Kidney (tissue), 14 donors: ENCODE measurements around the gene ZBTB7A. TPM values are rescaled to one million over a fixed set of nuclear protein-coding genes. Genes with fewer than 3 reads are reported as not detected.

Experiments
- DNase-seq, 5 donors: peaks; one replicate each; pipeline ENCODE4 v3.0.0-alpha.2; 2013 to 2020
- FAIRE-seq: peaks from 2 replicates; lab custom pipeline; 2012; peaks lifted over from hg19 to GRCh38; lab: Jason Lieb, UNC
- H3K27ac ChIP-seq, 2 donors: one replicate each; pipeline ENCODE4 v1.7.0; 2013; ENCODE audit warnings: low read depth in 2 of 2, low read length in 2 of 2, inconsistent platforms in 1 of 2
- H3K27me3 ChIP-seq: one replicate; pipeline ENCODE4 v1.7.1; 2013; ENCODE audit warnings: low read length, inconsistent platforms; ENCODE audit not compliant: control insufficient read depth, insufficient read depth
- H3K36me3 ChIP-seq, 3 donors: one replicate each; pipeline versions ENCODE4 v1.7.0 to v1.7.1; 2013; ENCODE audit warnings: low read length in 3 of 3, control low read depth in 1 of 3, inconsistent platforms in 1 of 3; ENCODE audit not compliant: insufficient read depth in 3 of 3, control insufficient read depth in 2 of 3
- H3K4me1 ChIP-seq, 3 donors: one replicate each; pipeline versions ENCODE4 v1.7.0 to v1.7.1; 2013; ENCODE audit warnings: low read length in 3 of 3, inconsistent platforms in 1 of 3, low read depth in 1 of 3; ENCODE audit not compliant: control insufficient read depth in 2 of 3, insufficient read depth in 2 of 3
- H3K4me3 ChIP-seq, 3 donors: one replicate each; pipeline versions ENCODE4 v1.7.0 to v1.8.1; 2013; ENCODE audit warnings: low read length in 3 of 3, control low read depth in 1 of 3, inconsistent platforms in 1 of 3
- H3K9ac ChIP-seq, 3 donors: one replicate each; pipeline versions ENCODE4 v1.7.0 to v1.7.1; 2013; ENCODE audit warnings: low read length in 3 of 3, control low read depth in 1 of 3, inconsistent platforms in 1 of 3
- H3K9me3 ChIP-seq, 3 donors: one replicate each; pipeline versions ENCODE4 v1.7.0 to v1.7.1; 2013; ENCODE audit warnings: low read length in 3 of 3, control low read depth in 1 of 3, inconsistent platforms in 1 of 3; ENCODE audit not compliant: control insufficient read depth in 2 of 3, insufficient read depth in 1 of 3
- CTCF ChIP-seq: IDR thresholded peaks from 3 replicates; pipeline ENCODE4 v1.5.1; 2012; ENCODE audit warnings: mild to moderate bottlenecking, moderate library complexity, borderline replicate concordance; ENCODE audit not compliant: insufficient read depth; ENCODE audit errors: extremely low read depth
- intact Hi-C: fragments of 100-400 bp; cut with DNase I; formaldehyde crosslinking; loops from one replicate; pipeline ENCODE4 v1.11.1; 2022
- polyA plus RNA-seq: library from polyadenylated mRNA; stranded (reverse); fragments of 350-450 nt; fragmentation: Illumina TruSeq; extraction: RNeasy Lipid Tissue Mini Kit (QIAGEN cat#74804); gene quantifications from one replicate; pipeline ENCODE4 v1.2.3, GENCODE V29; 2014; ENCODE audit warnings: low read depth, low replicate concordance; ENCODE audit not compliant: insufficient read depth
- total RNA-seq: library from RNA; stranded (reverse); fragmentation: NEBNext Ultra II Directional; extraction: Animal tissue kit (Norgen Biotek cat#: 25700); gene quantifications from one replicate; pipeline ENCODE4 v1.2.1, GENCODE V29; 2021
- donor health status: control.
- donor health status: control.
- donor health status: control.
- donor health status: control.
- donor health status: control.
- donor health status: DM: yes; HTN: yes; CAD: no.
- donor health status: Normal renal cell carcinoma (clear cell type).

Gene ZBTB7A
- total and polyA plus RNA-seq, 2 donors from 2014 or later: 8.9 to 53.2 TPM

- intact Hi-C loops: no loop called here
- Histone ChIP-seq H3K4me1 (peaks cover 0 to 47% (median 22%) of the 10 kb centered on the region in 3 donors), H3K27me3 (no peaks in the 10 kb centered on the region), H3K4me3 (no peak overlapping the region), H3K9me3 (no peaks in the 10 kb centered on the region), H3K27ac (peak overlapping the region; percentile 92 to 94), H3K36me3 (no peaks in the 10 kb centered on the region), H3K9ac (peak overlapping the region in 1 of 3 donors; percentile 75)
- TF ChIP-seq CTCF: no peak
- DNase-seq: peak in 2 of 5 donors; percentile 61 to 91
- FAIRE-seq: no peak
These were observed 6.6 kb downstream of the ZBTB7A start for GRCh38 chr19:4059891-4060620.

DNA sequence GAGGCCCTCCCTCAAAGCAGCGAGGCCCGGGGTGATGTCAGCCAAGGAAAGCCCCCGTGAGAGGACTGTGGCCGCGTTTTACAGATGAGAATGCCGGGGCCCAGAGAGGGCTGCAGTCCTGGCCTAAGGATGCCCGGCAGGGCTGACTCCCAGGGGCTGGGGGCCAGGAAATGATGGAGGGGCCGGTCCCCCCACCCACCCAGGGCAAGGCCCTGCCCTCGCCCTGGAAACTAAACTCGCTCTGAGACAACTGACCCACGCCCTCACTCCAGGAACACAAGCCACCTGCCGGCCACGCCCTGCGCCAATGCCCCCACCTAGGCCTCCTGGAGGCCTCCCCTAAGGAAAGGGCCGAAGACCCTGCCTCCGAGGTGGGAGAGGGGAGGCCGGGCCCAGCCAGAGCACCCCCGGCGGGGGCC lies 7.2 kb downstream of the ZBTB7A start:
- Histone ChIP-seq H3K4me1 (peaks cover 0 to 47% (median 22%) of the 10 kb centered on the region in 3 donors), H3K27ac (peak overlapping the region; percentile 92 to 94), H3K36me3 (no peaks in the 10 kb centered on the region), H3K4me3 (no peak overlapping the region), H3K9me3 (no peaks in the 10 kb centered on the region), H3K27me3 (no peaks in the 10 kb centered on the region), H3K9ac (peak overlapping the region in 1 of 3 donors; percentile 40)
- no peak for TF ChIP-seq CTCF
- FAIRE-seq (no peak), DNase-seq (peak in 1 of 5 donors; percentile 50)
- intact Hi-C loops: no loop called here

DNA sequence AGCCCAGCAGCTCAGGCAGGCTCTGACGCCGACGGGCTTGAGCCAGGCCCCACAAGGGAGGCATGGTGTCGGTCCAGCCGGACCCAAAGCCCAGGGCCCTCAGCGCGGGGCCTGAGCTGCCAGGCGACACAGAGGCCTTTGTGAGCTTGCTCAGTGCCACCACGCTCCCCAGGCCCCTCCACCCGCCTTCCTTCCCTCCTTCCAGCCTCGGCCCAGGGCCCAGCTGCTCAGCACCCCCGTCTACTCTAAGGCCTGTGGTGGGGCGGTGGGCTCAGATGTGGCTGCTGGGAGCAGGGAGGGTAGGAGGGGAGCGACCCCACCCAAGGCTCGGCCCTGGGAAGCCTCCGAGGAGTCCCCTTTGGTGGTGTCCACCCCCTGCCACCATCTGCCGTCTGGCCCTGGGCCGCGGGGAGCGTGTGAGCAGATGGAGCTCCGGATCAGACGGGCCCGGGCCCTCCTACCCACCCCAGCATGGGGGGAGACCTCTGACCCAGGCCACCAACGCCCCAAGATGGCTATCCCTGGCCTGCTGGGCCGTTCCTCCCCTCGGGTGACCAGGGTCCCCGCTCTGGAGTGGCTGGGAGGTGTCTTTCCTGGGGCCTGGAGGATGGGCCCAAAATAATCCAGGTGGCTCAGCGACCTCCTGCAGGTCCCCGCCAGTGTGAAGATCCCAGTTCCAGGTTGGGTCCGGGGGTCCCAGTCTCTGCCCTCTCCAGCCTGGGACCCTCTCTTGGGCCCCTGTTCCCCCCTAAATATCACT lies 7.8 kb downstream of the ZBTB7A start:
- DNase-seq (peak in 2 of 5 donors; percentile 50 to 83), FAIRE-seq (no peak)
- TF ChIP-seq CTCF: no peak
- intact Hi-C loops: no loop called here
- Histone ChIP-seq H3K9me3 (no peaks in the 10 kb centered on the region), H3K4me1 (peaks cover 0 to 47% (median 22%) of the 10 kb centered on the region in 3 donors), H3K27me3 (no peaks in the 10 kb centered on the region), H3K27ac (peak overlapping the region; percentile 92 to 94), H3K4me3 (no peak overlapping the region), H3K36me3 (peaks cover 0 to 1% (median under 1%) of the 10 kb centered on the region in 3 donors), H3K9ac (peak overlapping the region in 2 of 3 donors; percentile 40 to 41)
